HepG2 (cell line): ENCODE results near the gene CNNM1. TPM values are rescaled to one million over a fixed set of nuclear protein-coding genes. Genes with fewer than 3 reads are reported as not detected.

Source experiments
- ATAC-seq: fragments of 200-7000 bp; cut with Tn5 transposase; 3 replicates; pipeline ENCODE4 v1.9.1; 2020; ENCODE audit warnings: mild to moderate bottlenecking, moderate library complexity
- BruUV-seq: library from RNA; stranded (reverse); fragments of 400-500 nt; replicated peaks from 2 replicates; lab custom pipeline; 2021; lab: Mats Ljungman, UMichigan
- CTCF ChIA-PET: fragments of 300-600 bp; formaldehyde crosslinking; extraction: SDS; loops from one replicate; lab custom pipeline; 2021; ENCODE audit warnings: low total read pairs, inconsistent platforms, low intra/inter-chr PET ratio; lab: Yijun Ruan, JAX
- POLR2A ChIA-PET: fragments of 350-600 bp; sonication (Branson Sonifier 250); formaldehyde crosslinking; loops from one replicate; lab custom pipeline; 2020; ENCODE audit warnings: antibody characterized with exemption, inconsistent platforms; lab: Yijun Ruan, JAX
- DNase-seq: peaks from one replicate; pipeline ENCODE4 v3.0.0-alpha.2; 2015; ENCODE audit warnings: low spot score
- FAIRE-seq: peaks from 3 replicates; lab custom pipeline; 2011; peaks lifted over from hg19 to GRCh38; lab: Jason Lieb, UNC
- H2AFZ ChIP-seq: one replicate; pipeline ENCODE4 v1.6.1; 2011; ENCODE audit warnings: low read length, inconsistent platforms
- H3K27ac ChIP-seq: fragments of 300-600 bp; 3 replicates; pipeline ENCODE4 v1.8.0; 2011; ENCODE audit warnings: mixed run types, mild to moderate bottlenecking, mixed read lengths, low read length, inconsistent platforms; ENCODE audit not compliant: insufficient read depth; ENCODE audit errors: extremely low read length
- H3K27me3 ChIP-seq, 2 experiments: fragments of 200-600 bp in 1 of 2; 2 replicates in 1 of 2; 3 replicates in 1 of 2; pipeline versions ENCODE4 v1.6.0 to v1.8.0; 2011; ENCODE audit warnings: low read length in 2 of 2, mild to moderate bottlenecking in 2 of 2, moderate library complexity in 2 of 2, inconsistent platforms in 1 of 2; ENCODE audit not compliant: insufficient read depth in 2 of 2, control insufficient read depth in 1 of 2
- H3K36me3 ChIP-seq, 2 experiments: fragments of 200-600 bp in 1 of 2; replicated peaks in 1 of 2; 2 replicates in 1 of 2; 3 replicates in 1 of 2; pipeline versions ENCODE4 v1.5.1 to v1.8.0; 2011; ENCODE audit warnings: low read length in 2 of 2, inconsistent platforms in 1 of 2; ENCODE audit not compliant: insufficient read depth in 2 of 2, control insufficient read depth in 1 of 2
- H3K4me1 ChIP-seq: 2 replicates; pipeline ENCODE4 v1.5.1; 2012; ENCODE audit warnings: low read length, inconsistent platforms; ENCODE audit not compliant: insufficient read depth
- H3K4me2 ChIP-seq: 2 replicates; pipeline ENCODE4 v1.6.0; 2011; ENCODE audit warnings: low read depth, low read length, inconsistent platforms
- H3K4me3 ChIP-seq, 3 experiments: fragments of 200-600 bp in 1 of 3; sonication (generic), shearing (Covaris generic) in 1 of 3; replicated peaks in 1 of 3; 2 replicates each; pipeline ENCODE4 v1.5.1; 2011 to 2016; ENCODE audit warnings: low read length in 3 of 3, inconsistent platforms in 2 of 3, low read depth in 2 of 3, mild to moderate bottlenecking in 2 of 3, control low read depth in 1 of 3, mixed read lengths in 1 of 3; ENCODE audit not compliant: insufficient read depth in 1 of 3
- H3K79me2 ChIP-seq: one replicate; pipeline ENCODE4 v1.6.1; 2011; ENCODE audit warnings: low read length, inconsistent platforms; ENCODE audit not compliant: insufficient read depth
- H3K9ac ChIP-seq: 2 replicates; pipeline ENCODE4 v1.6.0; 2011; ENCODE audit warnings: mild to moderate bottlenecking, low read depth, low read length, inconsistent platforms; ENCODE audit not compliant: insufficient read depth
- H3K9me3 ChIP-seq: 2 replicates; pipeline ENCODE4 v1.5.1; 2012; ENCODE audit warnings: mild to moderate bottlenecking, low read length
- H4K20me1 ChIP-seq: 2 replicates; pipeline ENCODE4 v1.6.0; 2011; ENCODE audit warnings: inconsistent platforms, mild to moderate bottlenecking, low read length, moderate library complexity; ENCODE audit not compliant: insufficient read depth
- HMG20B ChIP-seq: conservative IDR thresholded peaks from 2 replicates; pipeline ENCODE4 v1.6.1; 2016; ENCODE audit warnings: missing genetic modification reagents, missing compliant biosample characterization
- HOXA3 ChIP-seq: sonication (generic); formaldehyde crosslinking; IDR thresholded peaks from 2 replicates; pipeline ENCODE4 v1.5.0; 2020; ENCODE audit warnings: missing genetic modification reagents
- MAFG ChIP-seq: sonication (generic); formaldehyde crosslinking; IDR thresholded peaks from 2 replicates; pipeline ENCODE4 v1.5.1; 2020; ENCODE audit warnings: mild to moderate bottlenecking, missing genetic modification reagents
- NBN ChIP-seq: fragments of 450-650 bp; conservative IDR thresholded peaks from 2 replicates; pipeline ENCODE4 v1.6.1; 2017
- SALL2 ChIP-seq: sonication (generic); formaldehyde crosslinking; IDR thresholded peaks from 2 replicates; pipeline ENCODE4 v1.8.1; 2023; ENCODE audit warnings: mild to moderate bottlenecking, missing genetic modification reagents, inconsistent platforms
- ZBTB8A ChIP-seq: sonication (generic); formaldehyde crosslinking; IDR thresholded peaks from 2 replicates; pipeline ENCODE4 v1.4.0; 2020; ENCODE audit warnings: mild to moderate bottlenecking, low read depth, missing genetic modification reagents, borderline replicate concordance
- ZZZ3 ChIP-seq: sonication (generic); formaldehyde crosslinking; IDR thresholded peaks from 2 replicates; pipeline ENCODE4 v1.4.0; 2020; ENCODE audit warnings: missing genetic modification reagents, mild to moderate bottlenecking, borderline replicate concordance
- WGBS: methylation state at CpG from one replicate; pipeline ENCODE4 v1.1.6; 2017; ENCODE audit warnings: low lambda C conversion rate; 5-methylcytosine and 5-hydroxymethylcytosine counted together
- in situ Hi-C: cut with HindIII; loops from 2 replicates; pipeline ENCODE4 v1.10.0; 2017; ENCODE audit warnings: low pct_unique_long_range_greater_than_20kb; ENCODE audit not compliant: extremely low pct_ligation_motif_present
- intact Hi-C: fragments of 100-400 bp; cut with micrococcal nuclease; formaldehyde crosslinking; loops from one replicate; pipeline ENCODE4 v1.10.0; 2022; ENCODE audit not compliant: unreplicated experiment
- polyA plus RNA-seq, 8 experiments: library from polyadenylated mRNA; depleted of rRNA in 3 of 8; stranded (reverse) in 7 of 8; unstranded in 1 of 8; fragments of >200 nt; fragmentation: Illumina TruSeq in 4 of 8; extraction: Trizol in 4 of 8; gene quantifications; 2 replicates each; pipeline versions ENCODE4 v1.2.1 to v1.2.3, GENCODE V29; 2011 to 2016; ENCODE audit warnings: low read depth in 4 of 8, missing spikeins in 1 of 8, mixed read lengths in 1 of 8; ENCODE audit not compliant: insufficient read depth in 1 of 8
- total RNA-seq, 5 experiments: library from RNA; depleted of rRNA; stranded (reverse); fragments of >200 nt; fragmentation: Illumina TruSeq; extraction: Trizol; gene quantifications; 2 replicates each; pipeline ENCODE4 v1.2.3, GENCODE V29; 2016; ENCODE audit warnings: low read depth in 1 of 5
- TF ChIP-seq, protein P1 (sequence below), 2 experiments: IDR thresholded peaks; 2 replicates each; pipeline ENCODE4 v1.6.1; 2011 to 2012; ENCODE audit warnings: low read length in 2 of 2, borderline replicate concordance in 1 of 2, low read depth in 1 of 2, mild to moderate bottlenecking in 1 of 2, moderate library complexity in 1 of 2
- TF ChIP-seq, protein P2 (sequence below): sonication (generic); formaldehyde crosslinking; IDR thresholded peaks from 2 replicates; pipeline ENCODE4 v1.8.0; 2022; ENCODE audit warnings: mild to moderate bottlenecking, missing genetic modification reagents, borderline replicate concordance

CNNM1 gene
- total and polyA plus RNA-seq, 2 of the 13 experiments (the other 11 are each of a cell fraction or from before 2014, with no cell fraction given) = 4.3 to 9.6 TPM

- no peak for FAIRE-seq
- Histone ChIP-seq H3K9ac (no peak overlapping the region), H3K4me3 (no peak overlapping the region), H3K79me2 (no peaks in the 10 kb centered on the region), H3K4me2 (no peak overlapping the region), H4K20me1 (no peaks in the 10 kb centered on the region), H3K36me3 (peaks cover 0 to 8% of the 10 kb centered on the region in 2 experiments; a peak in 1 of 5 replicates), H3K4me1 (peaks cover 18% of the 10 kb centered on the region; the same call in 1 of the 2 replicates), H2AFZ (no peak overlapping the region), H3K27ac (no peak overlapping the region), H3K9me3 (no peaks in the 10 kb centered on the region), H3K27me3 (no peaks in the 10 kb centered on the region)
- BruUV-seq = no TSS peak
- ChIA-PET POLR2A (no interaction called here), CTCF (no interaction called here)
- ATAC-seq = no peak
- 76% methylated on average over 4 of the region's 4 CpGs for WGBS
- DNase-seq = no peak
- in situ Hi-C loops = no loop called here
- intact Hi-C loops = no loop called here
- TF ChIP-seq ZZZ3 = no peak
- TF ChIP-seq HOXA3 = no peak
- TF ChIP-seq HMG20B (CRISPR knock-in tag) = no peak
Measured at GRCh38 chr10:99364125-99364524, 35.0 kb downstream of the CNNM1 start.

- Histone ChIP-seq H3K4me3 (no peak overlapping the region), H3K9me3 (no peaks in the 10 kb centered on the region), H3K27ac (no peak overlapping the region), H3K4me2 (no peak overlapping the region), H3K4me1 (peaks cover 24% of the 10 kb centered on the region; the same call in 1 of the 2 replicates), H3K79me2 (no peaks in the 10 kb centered on the region), H4K20me1 (no peaks in the 10 kb centered on the region), H2AFZ (no peak overlapping the region), H3K36me3 (peaks cover 0 to 5% of the 10 kb centered on the region in 2 experiments; a peak in 1 of 5 replicates), H3K9ac (no peak overlapping the region), H3K27me3 (no peaks in the 10 kb centered on the region)
- DNase-seq (no peak), FAIRE-seq (no peak), ATAC-seq (no peak)
- 43% methylated on average over 1 of the region's 1 CpG for WGBS
- in situ Hi-C loops = no loop called here
- no TSS peak for BruUV-seq
- ChIA-PET POLR2A (no interaction called here), CTCF (no interaction called here)
- intact Hi-C loops = no loop called here
- TF ChIP-seq ZBTB8A (no peak), NBN (no peak), SALL2 (CRISPR knock-in tag) (no peak), MAFG (CRISPR knock-in tag) (no peak)
- TF ChIP-seq, protein P1, sequence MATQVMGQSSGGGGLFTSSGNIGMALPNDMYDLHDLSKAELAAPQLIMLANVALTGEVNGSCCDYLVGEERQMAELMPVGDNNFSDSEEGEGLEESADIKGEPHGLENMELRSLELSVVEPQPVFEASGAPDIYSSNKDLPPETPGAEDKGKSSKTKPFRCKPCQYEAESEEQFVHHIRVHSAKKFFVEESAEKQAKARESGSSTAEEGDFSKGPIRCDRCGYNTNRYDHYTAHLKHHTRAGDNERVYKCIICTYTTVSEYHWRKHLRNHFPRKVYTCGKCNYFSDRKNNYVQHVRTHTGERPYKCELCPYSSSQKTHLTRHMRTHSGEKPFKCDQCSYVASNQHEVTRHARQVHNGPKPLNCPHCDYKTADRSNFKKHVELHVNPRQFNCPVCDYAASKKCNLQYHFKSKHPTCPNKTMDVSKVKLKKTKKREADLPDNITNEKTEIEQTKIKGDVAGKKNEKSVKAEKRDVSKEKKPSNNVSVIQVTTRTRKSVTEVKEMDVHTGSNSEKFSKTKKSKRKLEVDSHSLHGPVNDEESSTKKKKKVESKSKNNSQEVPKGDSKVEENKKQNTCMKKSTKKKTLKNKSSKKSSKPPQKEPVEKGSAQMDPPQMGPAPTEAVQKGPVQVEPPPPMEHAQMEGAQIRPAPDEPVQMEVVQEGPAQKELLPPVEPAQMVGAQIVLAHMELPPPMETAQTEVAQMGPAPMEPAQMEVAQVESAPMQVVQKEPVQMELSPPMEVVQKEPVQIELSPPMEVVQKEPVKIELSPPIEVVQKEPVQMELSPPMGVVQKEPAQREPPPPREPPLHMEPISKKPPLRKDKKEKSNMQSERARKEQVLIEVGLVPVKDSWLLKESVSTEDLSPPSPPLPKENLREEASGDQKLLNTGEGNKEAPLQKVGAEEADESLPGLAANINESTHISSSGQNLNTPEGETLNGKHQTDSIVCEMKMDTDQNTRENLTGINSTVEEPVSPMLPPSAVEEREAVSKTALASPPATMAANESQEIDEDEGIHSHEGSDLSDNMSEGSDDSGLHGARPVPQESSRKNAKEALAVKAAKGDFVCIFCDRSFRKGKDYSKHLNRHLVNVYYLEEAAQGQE (IDR thresholded peaks at IDR 0.05; ENCODE audit: borderline replicate concordance in 1 of 2, low read depth in 1 of 2, low read length in 2 of 2) = no peak
- TF ChIP-seq, protein P2, sequence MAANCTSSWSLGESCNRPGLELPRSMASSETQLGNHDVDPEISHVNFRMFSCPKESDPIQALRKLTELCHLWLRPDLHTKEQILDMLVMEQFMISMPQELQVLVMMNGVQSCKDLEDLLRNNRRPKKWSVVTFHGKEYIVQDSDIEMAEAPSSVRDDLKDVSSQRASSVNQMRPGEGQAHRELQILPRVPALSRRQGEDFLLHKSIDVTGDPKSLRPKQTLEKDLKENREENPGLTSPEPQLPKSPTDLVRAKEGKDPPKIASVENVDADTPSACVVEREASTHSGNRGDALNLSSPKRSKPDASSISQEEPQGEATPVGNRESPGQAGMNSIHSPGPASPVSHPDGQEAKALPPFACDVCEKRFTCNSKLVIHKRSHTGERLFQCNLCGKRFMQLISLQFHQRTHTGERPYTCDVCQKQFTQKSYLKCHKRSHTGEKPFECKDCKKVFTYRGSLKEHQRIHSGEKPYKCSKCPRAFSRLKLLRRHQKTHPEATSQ (CRISPR knock-in tag) = no peak
Measured at GRCh38 chr10:99365311-99365710, 36.2 kb downstream of the CNNM1 start.
